CD4-positive, alpha-beta T cell treated with Interleukin-12 subunit alpha and Interleukin-12 subunit beta, for 1 hour (primary cell): Measurements from ENCODE around the gene PHRF1.

Experiments used
- DNase-seq: peaks from one replicate; pipeline ENCODE4 v3.0.0-alpha.2; 2020

PHRF1 gene

GRCh38 chr11:616320-617198 lies 40.3 kb downstream of the PHRF1 start:
- no peak for DNase-seq

- DNase-seq: no peak
Measured at GRCh38 chr11:617199-617911, 41.1 kb downstream of the PHRF1 start.

GRCh38 chr11:617912-618682 lies 41.8 kb downstream of the PHRF1 start:
- DNase-seq: no peak

GRCh38 chr11:618856-619627 lies 42.8 kb downstream of the PHRF1 start:
- DNase-seq: no peak

- no peak for DNase-seq
Measured at GRCh38 chr11:619628-620050, 43.4 kb downstream of the PHRF1 start.

- no peak for DNase-seq
Measured at GRCh38 chr11:620201-620600, 43.9 kb downstream of the PHRF1 start.

GRCh38 chr11:620935-621814 lies 44.9 kb downstream of the PHRF1 start:
- DNase-seq: no peak

GRCh38 chr11:621838-622237 lies 45.6 kb downstream of the PHRF1 start:
- no peak for DNase-seq

GRCh38 chr11:623349-623869 lies 47.1 kb downstream of the PHRF1 start:
- DNase-seq: no peak

- DNase-seq: no peak
Measured at GRCh38 chr11:623999-624704, 47.9 kb downstream of the PHRF1 start.

GRCh38 chr11:624705-625635 lies 48.7 kb downstream of the PHRF1 start, which contains the start of gene CDHR5:
TSS of gene CDHR5 (minus strand) at chr11:624955. CDS start at chr11:624902, 53 bp downstream.
- DNase-seq: no peak

- no peak for DNase-seq
Measured at GRCh38 chr11:625636-626268, 49.5 kb downstream of the PHRF1 start.

GRCh38 chr11:626475-627307 lies 50.4 kb downstream of the PHRF1 start, which contains the start of gene SCT:
TSS of gene SCT (minus strand) at chr11:627181. CDS start at chr11:627143, 38 bp downstream.
- no peak for DNase-seq

- DNase-seq: no peak
Measured at GRCh38 chr11:627308-627576, 51.0 kb downstream of the PHRF1 start.

- no peak for DNase-seq
Measured at GRCh38 chr11:628056-628455, 51.8 kb downstream of the PHRF1 start.

- peak; percentile 36 for DNase-seq
Measured at GRCh38 chr11:629237-629583, 52.9 kb downstream of the PHRF1 start.

- DNase-seq: no peak
Measured at GRCh38 chr11:630871-631270, 54.6 kb downstream of the PHRF1 start.

- no peak for DNase-seq
Measured at GRCh38 chr11:635945-636510, 59.8 kb downstream of the PHRF1 start.
